Measurements from ENCODE around the gene TTC7B.

DNA sequence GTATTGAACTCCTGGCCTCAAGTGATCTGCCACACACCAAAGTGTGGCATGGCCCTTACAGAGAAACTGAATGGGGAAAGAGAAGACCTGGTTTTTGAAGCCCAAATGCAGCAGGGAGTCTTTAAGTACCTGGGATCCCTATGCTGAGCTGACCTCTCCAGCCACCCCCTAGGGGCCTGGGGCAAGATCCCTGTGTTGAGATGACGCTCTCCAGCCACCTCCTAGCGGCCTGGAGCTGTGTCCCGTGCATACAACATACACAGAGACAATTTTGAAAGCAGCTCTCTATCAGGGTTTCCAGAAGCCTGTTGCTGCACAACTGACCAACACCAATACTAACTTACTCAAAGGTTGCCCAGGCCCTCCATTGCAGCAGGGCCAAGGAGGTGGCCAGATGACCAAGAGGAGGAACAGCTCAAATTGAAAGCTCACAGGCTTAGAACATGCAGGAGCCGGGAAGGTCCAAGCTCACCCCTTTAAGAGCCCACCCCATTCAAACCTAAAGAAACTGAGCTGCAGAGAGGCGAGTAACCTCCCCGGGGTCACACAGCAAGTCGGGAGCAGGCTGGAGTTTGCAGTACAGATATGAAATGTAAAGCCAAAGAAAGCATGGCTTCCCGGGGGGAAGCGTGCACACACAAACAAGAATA lies 31.5 kb downstream of the TTC7B start:
- no peak for TF ChIP-seq CTCF (IDR thresholded peaks at IDR 0.05)
- TF ChIP-seq SIN3A (IDR thresholded peaks at IDR 0.05; ENCODE audit: borderline replicate concordance, insufficient read depth, low read depth, low read length), result no peak
- no peak for TF ChIP-seq POLR2AphosphoS5 (IDR thresholded peaks at IDR 0.05; ENCODE audit: low read depth, low read length)
- TF ChIP-seq TCF7L2 (IDR thresholded peaks at IDR 0.05; ENCODE audit: low read depth, low read length), result no peak
